DOHH2 (cell line): Measurements from ENCODE around the gene LYPD4.

Experiments
- H3F3A ChIP-seq: fragments of 200-600 bp; sonication (generic), shearing (Covaris generic); 2 replicates; pipeline ENCODE4 v1.6.0; 2016; ENCODE audit warnings: antibody characterized with exemption, mild to moderate bottlenecking; ENCODE audit not compliant: control insufficient read depth, insufficient read depth
- H3K27ac ChIP-seq: fragments of 200-600 bp; sonication (generic); 2 replicates; pipeline ENCODE4 v1.5.1; 2014; ENCODE audit warnings: low read depth, mild to moderate bottlenecking, low read length, moderate library complexity
- H3K27me3 ChIP-seq: fragments of 200-600 bp; sonication (generic); 2 replicates; pipeline ENCODE4 v1.6.1; 2014; ENCODE audit warnings: mild to moderate bottlenecking, low read length, mixed read lengths; ENCODE audit not compliant: control insufficient read depth
- H3K36me3 ChIP-seq: fragments of 200-600 bp; sonication (generic); 2 replicates; pipeline ENCODE4 v1.6.1; 2014; ENCODE audit warnings: mild to moderate bottlenecking, low read length, moderate library complexity, mixed read lengths; ENCODE audit not compliant: control insufficient read depth
- H3K4me1 ChIP-seq: fragments of 200-600 bp; sonication (generic); 2 replicates; pipeline ENCODE4 v1.6.1; 2014; ENCODE audit warnings: mild to moderate bottlenecking, low read length, mixed read lengths; ENCODE audit not compliant: control insufficient read depth
- H3K4me2 ChIP-seq: fragments of 200-600 bp; sonication (generic); 2 replicates; pipeline ENCODE4 v1.6.0; 2014; ENCODE audit warnings: mild to moderate bottlenecking, low read length, moderate library complexity
- H3K4me3 ChIP-seq: fragments of 200-600 bp; sonication (generic); 2 replicates; pipeline ENCODE4 v1.5.1; 2014; ENCODE audit warnings: mild to moderate bottlenecking, low read length, mixed read lengths
- H3K79me2 ChIP-seq: fragments of 200-600 bp; sonication (generic); 2 replicates; pipeline ENCODE4 v1.6.1; 2014; ENCODE audit warnings: mild to moderate bottlenecking, low read length, mixed read lengths; ENCODE audit not compliant: control insufficient read depth
- H3K9me2 ChIP-seq: fragments of 200-600 bp; sonication (generic); replicated peaks from 2 replicates; pipeline ENCODE4 v1.6.1; 2014; ENCODE audit warnings: mild to moderate bottlenecking, low read length, mixed read lengths; ENCODE audit not compliant: control insufficient read depth
- H3K9me3 ChIP-seq: fragments of 200-600 bp; sonication (generic); 2 replicates; pipeline ENCODE4 v1.6.1; 2014; ENCODE audit warnings: antibody characterized with exemption, low read length, mixed read lengths; ENCODE audit not compliant: control insufficient read depth, insufficient read depth
- H4K20me1 ChIP-seq: fragments of 200-600 bp; sonication (generic); 2 replicates; pipeline ENCODE4 v1.6.0; 2014; ENCODE audit warnings: low read depth, mild to moderate bottlenecking, antibody characterized with exemption, low read length, moderate library complexity; ENCODE audit not compliant: control insufficient read depth, insufficient read depth
- CTCF ChIP-seq: fragments of 200-600 bp; sonication (generic); IDR thresholded peaks from one replicate; pipeline ENCODE4 v1.5.1; 2014; ENCODE audit warnings: antibody characterized with exemption, mild to moderate bottlenecking, low read depth, low read length; ENCODE audit not compliant: poor library complexity, severe bottlenecking
- EZH2phosphoT487 ChIP-seq: fragments of 200-600 bp; sonication (generic); IDR thresholded peaks from 2 replicates; pipeline ENCODE4 v1.6.1; 2017; ENCODE audit warnings: borderline replicate concordance, mild to moderate bottlenecking, antibody characterized with exemption, low read length, moderate library complexity, mixed read lengths

Gene LYPD4

DNA sequence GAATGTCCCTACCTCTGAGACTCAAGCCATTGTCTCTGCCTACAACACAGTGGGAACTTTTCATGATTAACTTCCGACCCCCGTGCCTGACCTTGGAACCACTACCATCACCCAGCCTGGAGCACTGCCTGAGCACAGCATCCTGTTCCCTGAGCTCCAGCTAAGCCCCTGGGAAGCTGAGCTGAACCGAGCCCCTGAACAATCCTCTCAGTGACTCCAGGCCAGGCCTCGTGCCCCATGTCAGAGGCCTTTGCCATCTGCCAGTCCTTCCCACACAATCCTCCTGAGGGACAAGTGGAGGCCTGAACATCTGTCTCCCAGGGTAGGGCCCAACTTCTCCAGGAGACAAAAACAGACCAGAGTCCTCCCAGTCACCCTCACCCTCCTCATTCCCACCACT, 30.6 kb downstream of the LYPD4 start:
- Histone ChIP-seq H3K4me3 (no peak overlapping the region), H3K9me3 (no peaks in the 10 kb centered on the region), H4K20me1 (no peaks in the 10 kb centered on the region), H3K4me2 (no peak overlapping the region), H3K79me2 (no peaks in the 10 kb centered on the region), H3K36me3 (no peaks in the 10 kb centered on the region), H3F3A (0 out of 2 replicates have a peak, but pooled peaks cover 2% of the 10 kb centered on the region), H3K4me1 (peaks cover 7% of the 10 kb centered on the region), H3K27ac (no peak overlapping the region), H3K9me2 (no peaks in the 10 kb centered on the region), H3K27me3 (no peaks in the 10 kb centered on the region)
- TF ChIP-seq CTCF, result no peak
- TF ChIP-seq EZH2phosphoT487, result no peak

DNA sequence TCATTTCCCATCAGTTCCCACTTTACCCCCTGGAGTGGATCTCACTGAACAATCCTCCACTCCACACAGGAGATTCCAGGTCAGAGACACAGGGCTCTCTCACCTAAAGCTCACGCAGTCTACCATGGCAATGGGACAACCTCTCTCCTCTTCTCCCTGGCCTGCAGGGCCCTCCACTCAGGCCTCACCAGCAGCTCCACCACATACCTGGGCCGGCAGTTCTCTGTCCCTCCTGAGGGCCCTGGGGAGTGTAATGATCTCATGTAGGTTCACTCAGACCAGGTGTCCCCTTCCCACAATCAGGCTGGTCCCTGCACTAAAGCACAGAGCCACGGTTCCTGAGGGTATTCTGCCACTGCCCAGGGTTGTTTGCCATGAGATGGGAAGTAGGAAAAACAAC, 32.5 kb downstream of the LYPD4 start:
- TF ChIP-seq EZH2phosphoT487 (no peak), CTCF (no peak)
- no peaks in the 10 kb centered on the region for H4K20me1 ChIP-seq
- H3K9me2 ChIP-seq, result no peaks in the 10 kb centered on the region
- no peak overlapping the region for H3K4me2 ChIP-seq
- no peaks in the 10 kb centered on the region for H3K27me3 ChIP-seq
- H3F3A ChIP-seq, result 0 out of 2 replicates have a peak, but pooled peaks cover 2% of the 10 kb centered on the region
- no peaks in the 10 kb centered on the region for H3K9me3 ChIP-seq
- no peak overlapping the region for H3K4me3 ChIP-seq
- no peak overlapping the region for H3K27ac ChIP-seq
- no peaks in the 10 kb centered on the region for H3K79me2 ChIP-seq
- peaks cover 11% of the 10 kb centered on the region for H3K4me1 ChIP-seq
- H3K36me3 ChIP-seq, result no peaks in the 10 kb centered on the region

DNA sequence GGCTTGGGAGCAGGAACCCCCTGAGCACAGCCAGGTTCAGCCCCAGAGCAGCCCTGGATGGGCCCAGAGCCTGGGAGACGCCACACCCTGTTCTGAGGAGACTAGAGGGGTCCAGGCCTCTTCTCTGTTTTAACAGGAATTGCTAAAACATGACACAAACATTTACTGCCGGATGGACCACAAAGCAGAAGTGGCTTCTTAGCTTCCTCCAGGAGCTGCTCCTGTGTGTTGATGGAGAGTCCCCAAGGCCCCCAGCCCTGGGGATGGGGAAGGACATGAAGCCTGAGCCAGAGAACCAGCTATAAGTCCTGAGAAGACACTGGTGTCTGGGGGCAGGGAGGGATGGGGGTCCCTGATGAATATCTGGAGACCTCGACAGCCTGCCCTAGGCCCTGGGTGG, 33.4 kb downstream of the LYPD4 start:
- H4K20me1 ChIP-seq, result no peaks in the 10 kb centered on the region
- H3K79me2 ChIP-seq, result no peaks in the 10 kb centered on the region
- H3K27me3 ChIP-seq, result no peaks in the 10 kb centered on the region
- H3K4me2 ChIP-seq, result no peak overlapping the region
- peaks cover 11% of the 10 kb centered on the region for H3K4me1 ChIP-seq
- TF ChIP-seq CTCF, result no peak
- no peak for TF ChIP-seq EZH2phosphoT487
- no peaks in the 10 kb centered on the region for H3K9me3 ChIP-seq
- H3K4me3 ChIP-seq, result no peak overlapping the region
- H3F3A ChIP-seq, result 0 out of 2 replicates have a peak, but pooled peaks cover 2% of the 10 kb centered on the region
- H3K9me2 ChIP-seq, result no peaks in the 10 kb centered on the region
- H3K27ac ChIP-seq, result no peak overlapping the region
- no peaks in the 10 kb centered on the region for H3K36me3 ChIP-seq

- Histone ChIP-seq H3K36me3 (no peaks in the 10 kb centered on the region), H3K4me1 (peaks cover 17% of the 10 kb centered on the region), H3K27ac (no peak overlapping the region), H3K9me2 (no peaks in the 10 kb centered on the region), H3K4me2 (no peak overlapping the region), H3K9me3 (no peaks in the 10 kb centered on the region), H3K79me2 (no peaks in the 10 kb centered on the region), H3F3A (0 out of 2 replicates have a peak, but pooled peaks cover 2% of the 10 kb centered on the region), H3K27me3 (no peaks in the 10 kb centered on the region), H4K20me1 (no peaks in the 10 kb centered on the region), H3K4me3 (no peak overlapping the region)
- no peak for TF ChIP-seq CTCF
Observed at GRCh38 chr19:41810301-41810700, 34.2 kb downstream of the LYPD4 start.
